GM12801 (cell line): Measurements from ENCODE around the gene ACP4.

ENCODE experiments used
- TF ChIP-seq, protein P1 (sequence below): IDR thresholded peaks from one replicate; pipeline ENCODE4 v1.5.1; 2011; ENCODE audit warnings: control low read depth; ENCODE audit not compliant: insufficient read length; ENCODE audit errors: extremely low read depth

ACP4 gene, protein sequence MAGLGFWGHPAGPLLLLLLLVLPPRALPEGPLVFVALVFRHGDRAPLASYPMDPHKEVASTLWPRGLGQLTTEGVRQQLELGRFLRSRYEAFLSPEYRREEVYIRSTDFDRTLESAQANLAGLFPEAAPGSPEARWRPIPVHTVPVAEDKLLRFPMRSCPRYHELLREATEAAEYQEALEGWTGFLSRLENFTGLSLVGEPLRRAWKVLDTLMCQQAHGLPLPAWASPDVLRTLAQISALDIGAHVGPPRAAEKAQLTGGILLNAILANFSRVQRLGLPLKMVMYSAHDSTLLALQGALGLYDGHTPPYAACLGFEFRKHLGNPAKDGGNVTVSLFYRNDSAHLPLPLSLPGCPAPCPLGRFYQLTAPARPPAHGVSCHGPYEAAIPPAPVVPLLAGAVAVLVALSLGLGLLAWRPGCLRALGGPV

DNA sequence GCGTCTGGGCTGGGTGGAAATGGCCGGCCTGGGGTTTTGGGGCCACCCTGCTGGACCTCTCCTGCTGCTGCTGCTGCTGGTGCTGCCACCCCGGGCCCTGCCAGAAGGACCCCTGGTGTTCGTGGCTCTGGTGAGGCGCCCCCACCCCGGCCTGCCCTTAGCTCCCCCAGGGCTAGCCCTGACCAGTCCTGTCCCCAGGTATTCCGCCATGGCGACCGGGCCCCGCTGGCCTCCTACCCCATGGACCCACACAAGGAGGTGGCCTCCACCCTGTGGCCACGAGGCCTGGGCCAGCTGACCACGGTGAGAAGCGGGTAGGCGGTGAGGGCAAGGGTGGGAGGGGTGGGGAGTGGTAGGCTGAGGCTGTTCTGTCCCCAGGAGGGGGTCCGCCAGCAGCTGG, at the start of gene ACP4:
Gene ACP4 (plus strand): TSS at position 20 of the 400 bp plus-strand sequence. CDS start 0 bp downstream, at position 20.
- TF ChIP-seq, protein P1, sequence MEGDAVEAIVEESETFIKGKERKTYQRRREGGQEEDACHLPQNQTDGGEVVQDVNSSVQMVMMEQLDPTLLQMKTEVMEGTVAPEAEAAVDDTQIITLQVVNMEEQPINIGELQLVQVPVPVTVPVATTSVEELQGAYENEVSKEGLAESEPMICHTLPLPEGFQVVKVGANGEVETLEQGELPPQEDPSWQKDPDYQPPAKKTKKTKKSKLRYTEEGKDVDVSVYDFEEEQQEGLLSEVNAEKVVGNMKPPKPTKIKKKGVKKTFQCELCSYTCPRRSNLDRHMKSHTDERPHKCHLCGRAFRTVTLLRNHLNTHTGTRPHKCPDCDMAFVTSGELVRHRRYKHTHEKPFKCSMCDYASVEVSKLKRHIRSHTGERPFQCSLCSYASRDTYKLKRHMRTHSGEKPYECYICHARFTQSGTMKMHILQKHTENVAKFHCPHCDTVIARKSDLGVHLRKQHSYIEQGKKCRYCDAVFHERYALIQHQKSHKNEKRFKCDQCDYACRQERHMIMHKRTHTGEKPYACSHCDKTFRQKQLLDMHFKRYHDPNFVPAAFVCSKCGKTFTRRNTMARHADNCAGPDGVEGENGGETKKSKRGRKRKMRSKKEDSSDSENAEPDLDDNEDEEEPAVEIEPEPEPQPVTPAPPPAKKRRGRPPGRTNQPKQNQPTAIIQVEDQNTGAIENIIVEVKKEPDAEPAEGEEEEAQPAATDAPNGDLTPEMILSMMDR, result no peak

DNA sequence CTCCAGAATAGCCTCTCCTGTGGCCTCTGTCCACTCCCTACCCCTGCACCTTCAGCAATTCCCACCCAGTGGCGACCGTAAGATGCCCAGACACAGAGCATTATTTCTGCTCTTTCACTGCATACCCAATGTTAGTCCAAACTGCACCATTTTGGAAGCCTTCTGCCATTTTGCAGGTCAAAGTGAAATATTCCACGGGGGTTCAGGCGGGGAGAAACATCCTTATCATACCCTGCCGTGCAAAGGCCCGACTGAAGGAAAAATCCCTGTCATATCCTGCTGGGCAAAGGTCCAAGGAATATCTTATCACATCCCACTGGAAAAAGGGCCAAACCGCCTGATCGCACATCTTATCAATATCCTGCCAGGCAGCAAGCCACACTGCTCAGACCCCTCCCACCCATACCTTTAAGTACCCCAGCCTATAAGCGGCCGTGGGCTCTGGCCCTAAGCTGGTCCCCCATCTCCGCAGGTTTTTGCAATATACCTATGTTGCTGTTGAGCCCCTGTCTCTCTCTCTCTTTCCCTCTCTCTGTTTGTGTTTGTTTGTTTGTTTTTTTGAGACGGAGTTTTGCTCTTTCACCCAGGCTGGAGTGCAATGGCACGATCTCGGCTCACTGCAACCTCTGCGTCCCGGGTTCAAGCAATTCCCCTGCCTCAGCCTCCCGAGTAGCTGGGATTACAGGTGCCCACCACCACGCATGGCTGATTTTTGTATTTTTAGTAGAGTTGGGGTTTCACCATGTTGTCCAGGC, 48.9 kb upstream of the ACP4 start:
- TF ChIP-seq, protein P1, result no peak

DNA sequence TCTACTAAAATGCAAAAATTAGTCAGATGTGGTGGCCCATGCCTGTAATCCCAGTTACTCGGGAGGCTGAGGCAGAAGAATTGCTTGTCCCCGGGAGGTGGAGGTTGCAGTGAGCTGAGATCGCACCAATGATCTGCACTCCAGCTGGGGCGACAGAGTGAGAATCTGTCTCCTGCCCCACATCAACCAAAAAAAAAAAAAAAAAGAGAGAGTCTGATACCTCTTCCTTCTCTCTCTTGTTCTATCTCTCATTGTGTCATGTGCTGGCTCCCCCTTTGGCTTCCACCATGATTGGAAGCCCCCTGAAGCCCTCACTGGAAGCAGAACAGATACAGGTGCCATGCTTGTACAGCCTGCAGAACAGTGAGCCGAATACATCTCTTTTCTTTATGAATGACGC, 46.7 kb upstream of the ACP4 start:
- TF ChIP-seq, protein P1, result no peak

DNA sequence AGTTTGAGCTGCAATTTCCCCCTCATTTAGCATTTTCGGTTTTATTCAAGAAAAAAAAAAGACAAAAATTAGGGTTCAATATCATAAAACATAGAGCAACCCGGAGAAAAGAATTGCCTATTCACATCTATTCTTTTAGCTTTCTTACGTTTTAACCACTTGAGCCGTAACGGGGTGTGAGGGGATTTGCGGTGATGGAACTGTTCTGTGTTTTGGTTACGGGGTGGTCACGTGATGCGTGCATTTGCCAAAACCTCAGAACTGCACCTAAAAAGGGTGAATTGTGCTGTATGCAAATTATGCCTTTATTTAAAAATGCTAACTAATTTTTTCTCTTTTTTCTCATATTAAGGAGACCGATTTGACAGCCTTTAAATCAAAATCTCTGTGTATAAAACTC, 45.0 kb upstream of the ACP4 start:
- TF ChIP-seq, protein P1, result no peak

DNA sequence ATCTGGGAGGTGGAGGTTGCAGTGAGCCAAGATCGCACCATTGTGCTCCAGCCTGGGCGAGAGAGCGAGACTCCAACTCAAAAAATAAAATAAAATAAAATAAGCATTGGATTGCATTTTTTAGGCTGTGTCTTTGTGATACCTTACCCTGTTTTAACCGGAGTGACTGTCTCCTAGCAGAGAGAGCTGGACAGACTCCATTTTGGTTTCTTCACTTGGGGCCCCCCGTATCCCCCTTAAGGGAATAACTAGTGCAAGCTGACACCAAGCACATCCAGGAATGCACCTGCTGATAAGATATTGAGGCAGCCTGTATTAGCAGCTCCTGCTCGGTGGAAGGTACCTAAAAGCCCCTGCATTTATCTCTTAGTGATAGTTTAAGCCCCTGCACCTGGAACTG, 40.7 kb upstream of the ACP4 start:
- TF ChIP-seq, protein P1, result no peak

DNA sequence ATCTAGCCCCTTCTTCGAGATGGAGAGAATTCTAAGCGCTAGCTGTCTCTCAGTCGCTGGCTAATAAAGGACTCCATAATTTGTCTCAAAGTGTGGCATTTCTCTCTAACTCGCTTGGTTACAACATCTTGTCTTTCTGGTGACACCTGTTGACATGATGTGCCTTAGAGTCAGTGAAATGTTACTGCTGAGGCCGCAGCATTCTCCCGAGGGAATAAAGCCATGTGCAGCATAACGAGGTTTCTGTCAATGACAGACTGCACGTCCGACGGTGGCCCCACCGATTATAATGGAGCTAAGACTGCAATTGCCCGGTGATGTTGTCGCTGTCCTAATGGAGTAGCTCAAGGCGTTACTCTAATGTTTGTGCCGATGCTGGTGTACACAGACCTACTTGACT, 40.2 kb upstream of the ACP4 start:
- TF ChIP-seq, protein P1, result no peak

DNA sequence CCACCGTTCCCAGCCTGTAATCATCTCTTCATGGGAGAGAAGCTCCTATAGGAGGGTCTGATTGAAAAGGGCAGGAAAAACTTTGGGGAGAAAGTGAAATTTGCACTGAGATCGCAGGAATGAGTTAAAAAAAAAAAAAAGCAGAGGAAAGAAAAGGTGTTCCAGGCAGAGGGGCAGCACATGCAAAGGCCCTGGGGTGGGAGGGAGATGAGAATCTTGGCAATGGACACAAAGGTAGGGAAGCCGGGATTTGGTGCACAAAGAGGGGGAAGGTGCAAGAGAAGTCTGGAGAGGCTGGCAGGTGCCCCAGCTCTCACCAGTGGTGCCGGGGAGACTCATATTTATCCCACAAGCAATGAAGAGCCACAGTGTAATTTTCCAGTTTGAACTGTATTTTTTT, 36.3 kb upstream of the ACP4 start:
- TF ChIP-seq, protein P1, result no peak
